CD1c-positive myeloid dendritic cell (primary cell): ENCODE results near the gene SLCO3A1.
A peak's percentile ranks its signal among the peaks of the same experiment; 100 is the strongest.

ENCODE experiments used
- DNase-seq: peaks from one replicate; pipeline ENCODE4 v3.0.0-alpha.2; 2016; ENCODE audit errors: extremely low spot score

Gene SLCO3A1

DNA sequence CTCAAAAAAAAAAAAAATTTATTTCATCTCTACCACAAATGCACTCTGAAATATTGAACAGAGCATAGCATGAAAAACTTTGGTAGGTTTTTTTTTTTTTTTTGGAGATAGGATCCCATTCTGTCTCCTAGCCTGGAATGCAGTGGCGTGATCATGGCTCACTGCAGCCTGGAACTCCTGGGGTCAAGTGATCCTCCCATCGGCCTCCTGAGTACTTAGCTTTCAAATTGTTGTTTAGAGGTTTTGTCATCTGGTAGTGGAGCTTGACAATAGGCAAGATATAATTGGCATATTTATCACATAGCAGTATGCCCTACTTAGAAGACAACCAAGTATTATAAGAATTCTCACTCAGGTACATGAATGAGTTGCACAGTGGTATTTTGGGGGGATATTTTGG, 306.0 kb downstream of the SLCO3A1 start:
- no peak for DNase-seq

DNA sequence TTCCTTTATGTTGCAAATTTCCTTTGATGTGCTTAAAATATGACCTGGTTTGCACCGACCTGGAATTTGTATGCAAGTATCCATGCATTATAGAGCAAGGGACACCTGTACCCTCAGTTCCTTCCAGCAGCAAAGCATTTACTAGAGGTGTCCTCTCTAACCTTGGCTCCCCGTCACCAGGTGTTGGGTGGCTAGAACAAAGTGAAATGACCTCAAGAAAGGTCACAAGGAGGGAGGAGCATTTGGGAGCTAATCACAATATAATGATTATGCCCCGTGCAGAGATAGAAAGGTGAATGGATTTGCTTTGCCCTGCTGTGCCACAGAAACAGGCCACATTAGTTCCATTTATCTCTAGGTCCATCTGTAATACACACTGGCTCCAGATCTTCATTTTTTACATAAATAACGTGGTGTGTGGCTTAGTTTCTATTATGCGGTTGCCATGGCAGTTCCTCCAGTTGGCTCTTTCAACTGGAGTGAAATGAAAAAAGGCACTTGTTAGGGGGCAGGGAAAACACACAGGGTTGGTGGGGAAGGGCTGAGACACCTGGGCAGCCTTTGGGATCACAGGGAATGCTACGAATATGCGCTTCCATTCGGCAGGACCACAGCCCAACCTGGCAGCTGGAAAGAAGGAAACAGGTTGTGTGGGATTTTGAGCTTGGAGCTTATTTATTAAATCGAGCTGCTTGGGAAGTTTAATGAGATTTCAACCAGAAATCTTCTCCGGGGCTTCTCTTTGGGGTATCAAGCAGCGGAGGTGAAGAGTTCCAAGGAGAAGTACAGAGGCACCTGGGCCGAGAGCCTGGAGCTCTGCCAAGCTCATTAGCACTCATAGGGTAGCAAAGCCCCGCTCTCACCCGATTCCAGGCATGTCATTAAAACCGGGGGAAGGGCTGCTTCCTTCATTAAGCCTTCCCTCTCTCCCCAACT, 306.7 kb downstream of the SLCO3A1 start:
- no peak for DNase-seq

DNA sequence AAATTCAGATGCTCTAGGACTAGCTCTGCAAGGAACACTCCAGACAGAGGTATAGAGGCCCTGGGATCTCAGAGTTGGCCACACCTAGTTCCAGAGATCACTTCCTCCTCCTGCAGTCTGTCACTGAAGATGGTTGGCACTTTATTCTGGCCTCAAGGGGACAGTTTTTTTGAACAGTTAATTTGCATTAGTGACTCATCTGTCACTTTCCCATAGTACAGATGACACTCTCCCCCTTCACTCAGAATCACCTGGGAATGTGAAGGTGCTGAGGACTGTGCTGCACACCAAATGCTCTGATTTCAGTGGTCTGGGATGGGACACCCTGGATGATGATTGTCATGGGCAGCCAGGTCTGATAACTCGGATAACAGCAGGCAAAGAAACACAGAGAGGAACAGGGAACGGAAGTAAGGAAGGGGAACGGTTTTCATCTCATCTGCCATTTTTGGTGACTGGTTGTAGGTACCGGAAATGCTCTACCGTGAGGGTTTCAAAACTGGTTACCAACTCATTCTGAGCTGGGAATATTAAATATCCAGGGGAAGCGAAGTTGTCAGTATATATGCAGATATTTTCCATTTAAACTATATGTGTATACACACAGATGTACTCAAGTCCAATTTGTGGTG, 307.6 kb downstream of the SLCO3A1 start:
- DNase-seq: peak; percentile 2

GRCh38 chr15:92162657-92163056, 309.1 kb downstream of the SLCO3A1 start:
- no peak for DNase-seq

DNA sequence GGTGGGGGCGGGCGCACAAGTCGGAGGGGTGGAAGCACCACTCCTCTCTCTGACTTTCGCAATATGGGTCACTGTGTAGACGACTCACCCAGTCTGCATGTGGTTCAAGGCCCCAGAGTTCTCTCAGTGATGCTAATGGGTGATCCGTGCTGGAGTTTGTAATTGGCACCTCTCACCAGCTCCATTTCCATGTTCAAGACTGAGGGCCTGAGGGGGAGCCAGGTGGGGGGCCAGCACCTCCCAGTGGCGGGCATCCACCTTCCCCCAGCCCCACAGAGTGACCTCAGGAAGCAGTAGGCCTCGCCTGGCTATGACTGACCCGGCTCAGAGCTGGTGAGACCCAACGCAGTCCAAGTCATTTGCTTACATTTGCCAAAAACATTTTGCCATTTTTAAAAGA, 310.1 kb downstream of the SLCO3A1 start:
- no peak for DNase-seq

DNA sequence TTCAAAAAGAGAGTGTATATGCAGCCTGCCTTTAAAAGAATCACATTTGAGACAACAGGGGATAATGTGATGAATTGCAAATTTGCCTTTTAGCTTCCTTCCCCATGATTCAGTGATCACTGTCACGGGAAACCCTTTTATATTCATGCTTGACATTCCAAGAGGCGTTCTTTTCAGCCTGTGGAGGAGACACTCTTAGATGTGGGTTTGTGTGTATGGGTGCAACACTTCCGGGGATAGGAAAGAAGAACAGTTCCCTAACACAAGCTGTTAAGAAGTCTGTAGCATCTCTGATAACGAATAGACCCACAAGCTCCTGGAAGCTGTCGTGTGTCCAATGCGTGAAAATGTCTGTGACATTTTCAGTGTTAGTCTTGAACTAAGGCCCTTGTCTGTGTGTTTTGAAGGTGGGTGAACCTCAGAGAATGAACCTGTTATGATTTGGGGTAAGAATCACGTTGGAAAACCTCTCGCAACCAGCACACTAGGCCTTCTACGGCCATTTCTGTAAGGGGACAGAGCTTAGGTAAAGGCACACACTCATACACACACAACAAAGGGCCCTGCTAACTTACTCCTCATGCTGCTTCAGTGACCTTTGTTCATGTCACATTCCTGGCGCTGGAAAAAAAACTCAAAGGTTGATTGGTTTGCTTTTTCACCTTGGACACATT, 311.0 kb downstream of the SLCO3A1 start:
- DNase-seq: no peak

DNA sequence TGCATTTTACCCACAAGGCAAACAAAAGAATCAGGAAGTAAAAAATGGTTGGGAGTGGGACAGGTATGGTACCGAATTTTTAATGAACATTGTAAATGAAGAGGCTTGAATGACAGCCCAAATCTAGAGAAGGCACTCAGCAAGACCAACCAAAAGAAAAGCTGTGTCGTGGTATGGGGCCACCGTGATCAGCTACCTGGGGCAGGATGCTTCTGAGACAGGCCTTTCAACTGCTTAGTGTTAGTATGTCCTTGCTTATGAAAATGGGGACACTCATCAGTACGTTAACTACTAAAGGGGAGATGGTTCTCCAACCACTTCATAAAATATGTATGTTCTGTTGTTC, 311.5 kb downstream of the SLCO3A1 start:
- no peak for DNase-seq

- no peak for DNase-seq
Measured at GRCh38 chr15:92166029-92166428, 312.5 kb downstream of the SLCO3A1 start.

DNA sequence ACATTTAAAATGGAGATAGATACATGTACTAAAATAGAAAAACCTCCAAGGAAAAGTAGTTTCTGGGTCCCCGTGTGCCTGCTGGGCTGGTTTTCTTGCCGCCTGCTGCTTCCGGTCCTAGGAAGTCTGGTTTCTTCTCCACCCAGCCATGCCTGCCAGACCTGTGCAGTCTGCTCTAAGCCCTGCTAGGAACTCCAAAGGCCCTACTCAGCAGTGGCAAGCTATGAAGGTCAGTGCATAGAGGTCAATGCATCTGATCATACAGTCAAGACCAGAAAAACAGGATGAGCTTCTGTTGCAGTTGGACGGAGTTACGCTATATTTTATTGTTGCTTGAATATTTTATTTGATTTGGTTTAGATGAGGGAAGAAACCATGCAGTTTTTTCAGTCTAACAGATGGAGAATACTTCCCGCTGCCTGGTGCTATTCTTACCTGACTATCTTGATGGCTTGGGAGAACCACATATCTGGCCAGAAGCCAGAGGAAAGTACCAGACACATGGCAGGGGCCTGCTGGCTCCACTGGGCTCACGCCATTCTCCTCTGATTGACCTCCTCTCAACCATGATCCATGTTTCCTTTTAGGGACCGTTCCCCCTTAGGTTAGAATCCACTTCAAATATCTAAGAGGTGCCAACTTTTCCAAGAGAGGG, 313.4 kb downstream of the SLCO3A1 start:
- no peak for DNase-seq

- DNase-seq: no peak
Measured at GRCh38 chr15:92167451-92167850, 313.9 kb downstream of the SLCO3A1 start.

GRCh38 chr15:92168066-92168683, 314.7 kb downstream of the SLCO3A1 start:
- peak; percentile 40 for DNase-seq

GRCh38 chr15:92170897-92171296, 317.4 kb downstream of the SLCO3A1 start:
- no peak for DNase-seq

DNA sequence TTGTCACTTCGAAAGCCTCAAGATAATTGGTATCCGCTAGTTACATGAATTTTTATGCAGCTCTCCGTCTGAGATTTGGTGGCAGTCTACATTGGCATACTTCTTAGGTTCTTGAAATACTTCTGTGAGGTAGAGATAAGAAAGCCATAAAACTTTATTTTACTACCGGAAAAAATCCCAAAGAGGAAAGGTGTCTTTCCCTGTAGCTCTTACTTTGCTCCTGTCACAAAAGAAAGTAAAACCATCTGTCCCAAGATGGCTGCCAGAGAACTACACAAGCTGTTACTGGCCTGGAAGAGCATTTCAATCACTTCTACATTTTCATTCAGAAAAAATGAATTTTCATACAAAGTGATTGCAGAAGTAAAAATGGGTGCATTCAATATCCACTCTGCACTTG, 325.4 kb downstream of the SLCO3A1 start:
- no peak for DNase-seq

DNA sequence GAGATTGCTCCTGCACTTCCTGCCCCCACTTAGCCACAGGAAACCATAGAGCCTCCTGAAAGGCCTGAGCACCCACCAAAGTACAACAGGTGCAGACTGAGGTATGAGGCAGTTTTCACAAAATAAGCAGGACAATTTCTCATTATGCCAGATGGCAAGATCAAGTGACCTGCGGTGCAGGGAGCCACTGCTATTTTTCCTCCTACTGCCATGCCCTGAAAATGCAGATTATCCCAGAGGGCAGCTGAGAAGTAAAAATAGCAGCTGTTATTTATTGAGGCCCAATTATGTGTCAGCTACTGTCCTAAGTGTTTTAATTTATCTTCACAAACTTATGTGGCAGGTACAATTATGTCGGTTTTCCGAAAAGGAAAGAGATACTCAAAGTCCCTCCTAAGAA, 330.6 kb downstream of the SLCO3A1 start:
- DNase-seq: no peak

- DNase-seq: no peak
Measured at GRCh38 chr15:92184679-92185230, 331.2 kb downstream of the SLCO3A1 start.

DNA sequence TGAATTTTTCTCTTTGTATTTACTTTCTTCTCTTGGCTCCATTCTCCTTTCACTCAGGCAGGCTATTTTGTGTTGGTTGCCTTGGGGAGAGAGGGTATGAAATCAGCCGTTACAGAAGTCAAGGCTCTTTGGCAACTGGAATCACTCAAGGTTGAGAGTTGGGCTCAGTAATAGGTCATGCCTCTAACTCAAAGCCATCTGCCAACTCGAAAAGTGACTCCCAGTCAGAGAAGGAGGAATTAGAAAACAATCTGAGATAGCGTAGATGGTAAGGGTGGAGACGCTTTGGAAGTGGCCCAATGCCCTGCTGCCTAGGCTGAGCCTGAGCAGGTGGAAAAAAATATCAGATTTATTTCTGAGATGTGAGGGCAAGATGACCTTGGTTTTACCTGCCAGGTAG, 334.5 kb downstream of the SLCO3A1 start:
- DNase-seq: no peak

- DNase-seq: no peak
Measured at GRCh38 chr15:92189166-92189565, 335.7 kb downstream of the SLCO3A1 start.

DNA sequence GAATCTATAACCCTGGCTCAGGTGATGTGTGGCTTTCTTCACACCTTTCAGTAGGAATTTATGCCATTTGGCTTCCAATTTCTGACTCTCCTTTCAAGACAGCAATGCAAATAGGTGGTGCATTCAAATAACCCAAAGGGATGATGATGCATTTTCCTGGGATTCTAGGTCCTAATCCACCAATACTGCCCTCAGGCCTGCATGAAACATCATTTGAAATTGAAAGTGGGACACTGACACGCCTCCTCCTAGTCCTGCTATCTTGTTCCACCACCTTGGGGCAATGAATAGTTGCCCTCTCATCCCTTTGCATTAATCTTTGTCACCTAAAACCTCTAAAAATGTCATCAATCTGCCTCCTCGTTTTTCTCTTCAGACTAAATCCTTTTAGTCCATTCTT, 341.7 kb downstream of the SLCO3A1 start:
- DNase-seq: no peak

DNA sequence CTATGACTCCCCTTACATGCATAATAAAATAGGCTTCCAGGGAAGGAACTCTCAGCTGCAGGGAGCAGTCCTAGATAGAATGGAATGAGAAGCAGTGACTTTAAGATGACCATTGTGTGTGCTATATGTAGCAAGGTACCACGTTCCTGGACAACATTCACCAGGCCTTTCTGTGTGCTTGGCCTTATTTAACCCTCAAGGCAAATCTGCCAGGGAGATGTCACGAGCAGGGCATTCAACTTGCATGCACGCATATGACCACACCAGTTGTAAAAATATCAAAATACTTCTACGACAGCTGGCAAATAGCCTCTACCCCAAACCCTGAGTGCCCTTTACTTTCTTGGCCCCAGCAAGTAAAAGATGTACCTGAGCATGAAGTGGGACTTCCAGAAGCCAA, 342.8 kb downstream of the SLCO3A1 start:
- no peak for DNase-seq

DNA sequence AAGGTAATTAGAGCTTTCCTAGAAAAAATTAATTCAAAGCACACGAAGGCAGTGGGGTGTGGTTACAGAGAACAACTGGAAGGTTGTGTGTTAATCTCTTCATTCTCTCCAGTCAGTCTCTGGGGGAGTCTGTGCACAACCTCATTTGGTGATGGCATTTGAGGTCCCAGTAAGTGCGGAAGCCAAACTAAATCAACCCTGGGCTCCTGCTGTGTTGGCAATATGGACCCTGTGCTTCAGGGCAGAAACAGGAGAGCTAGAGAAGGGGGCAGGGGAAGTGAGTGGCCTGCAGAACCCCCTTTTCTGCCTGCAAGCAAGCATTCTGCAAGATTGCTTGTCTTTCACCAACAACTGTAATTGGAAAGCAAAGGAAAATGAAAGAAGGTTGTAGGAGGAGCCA, 344.2 kb downstream of the SLCO3A1 start:
- no peak for DNase-seq

DNA sequence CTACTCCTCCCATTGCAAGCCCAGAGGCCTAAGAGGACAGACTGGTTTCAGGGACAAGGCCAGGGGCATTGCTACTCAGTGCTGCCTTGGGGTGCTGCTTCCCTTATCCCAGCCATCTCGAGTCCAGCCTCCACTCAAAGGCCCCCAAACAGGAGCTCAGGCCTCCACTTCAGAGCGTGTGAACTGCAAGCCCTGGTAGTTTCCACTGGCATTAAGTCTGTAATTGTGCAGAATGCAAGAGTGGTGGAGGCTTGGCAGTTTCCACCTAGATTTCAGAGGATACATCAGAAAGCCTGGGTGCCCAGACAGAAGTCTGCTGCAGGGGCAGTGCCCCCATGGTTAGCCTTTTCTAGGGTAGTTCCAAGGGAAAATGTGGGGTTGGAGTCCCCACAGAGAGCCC, 347.4 kb downstream of the SLCO3A1 start:
- DNase-seq: no peak
